HT-29 (cell line): ENCODE measurements around the gene FAT3. TPM values are rescaled to one million over a fixed set of nuclear protein-coding genes. Genes with fewer than 3 reads are reported as not detected.

Experiments
- DNase-seq: peaks from one replicate; pipeline ENCODE4 v3.0.0-alpha.2; 2015; ENCODE audit warnings: low spot score
- total RNA-seq: library from RNA; depleted of rRNA; stranded (reverse); fragments of >200 nt; shearing (Covaris generic); gene quantifications from 2 replicates; pipeline ENCODE4 v1.2.3, GENCODE V29; 2014

FAT3 gene
- total RNA-seq, 1 experiment from 2014 or later: not detected

- no peak for DNase-seq
These were observed 3.6 kb downstream of the FAT3 start for GRCh38 chr11:92227959-92228935.

- no peak for DNase-seq
These were observed 12.2 kb downstream of the FAT3 start for GRCh38 chr11:92236856-92237255.

- DNase-seq: no peak
These were observed 16.3 kb downstream of the FAT3 start for GRCh38 chr11:92240916-92241315.

- no peak for DNase-seq
These were observed 21.2 kb downstream of the FAT3 start for GRCh38 chr11:92245700-92246271.

- no peak for DNase-seq
These were observed 22.0 kb downstream of the FAT3 start for GRCh38 chr11:92246630-92247029.

GRCh38 chr11:92249156-92249753 lies 24.6 kb downstream of the FAT3 start:
- no peak for DNase-seq

- DNase-seq: no peak
These were observed 27.4 kb downstream of the FAT3 start for GRCh38 chr11:92251980-92252379.

GRCh38 chr11:92253421-92253820 lies 28.8 kb downstream of the FAT3 start:
- DNase-seq: no peak

GRCh38 chr11:92253945-92254344 lies 29.3 kb downstream of the FAT3 start:
- no peak for DNase-seq

GRCh38 chr11:92257536-92257935 lies 32.9 kb downstream of the FAT3 start:
- no peak for DNase-seq

- DNase-seq: no peak
These were observed 35.2 kb downstream of the FAT3 start for GRCh38 chr11:92259861-92260260.

- DNase-seq: no peak
These were observed 39.7 kb downstream of the FAT3 start for GRCh38 chr11:92264350-92264749.

GRCh38 chr11:92266806-92267205 lies 42.2 kb downstream of the FAT3 start:
- DNase-seq: peak; percentile 66

- no peak for DNase-seq
These were observed 42.7 kb downstream of the FAT3 start for GRCh38 chr11:92267278-92267677.

GRCh38 chr11:92267968-92268367 lies 43.4 kb downstream of the FAT3 start:
- no peak for DNase-seq

GRCh38 chr11:92268546-92268945 lies 43.9 kb downstream of the FAT3 start:
- DNase-seq: no peak

GRCh38 chr11:92269021-92269420 lies 44.4 kb downstream of the FAT3 start:
- peak; percentile 58 for DNase-seq

- DNase-seq: no peak
These were observed 45.2 kb downstream of the FAT3 start for GRCh38 chr11:92269841-92270240.

- no peak for DNase-seq
These were observed 48.0 kb downstream of the FAT3 start for GRCh38 chr11:92272651-92273050.
